Upper lobe of left lung (tissue), 6 donors: Measurements from ENCODE around the gene NCAPD2. TPM values are rescaled to one million over a fixed set of nuclear protein-coding genes. Genes with fewer than 3 reads are reported as not detected.

ENCODE experiments used
- ATAC-seq, 2 donors: fragments of 200-7000 bp; cut with Tn5 transposase; one replicate each; pipeline ENCODE4 v1.9.1; 2022; ENCODE audit warnings: mild to moderate bottlenecking in 2 of 2, moderate library complexity in 2 of 2; ENCODE audit not compliant: low FRiP score in 2 of 2
- DNase-seq, 2 donors: peaks; one replicate each; pipeline ENCODE4 v3.0.0-alpha.2; 2019 to 2020
- H3K27ac ChIP-seq, 4 donors: fragments of 200-600 bp; sonication (generic); one replicate each; pipeline ENCODE4 v1.5.1; 2016 to 2019
- H3K27me3 ChIP-seq, 4 donors: fragments of 200-600 bp; sonication (generic); one replicate each; pipeline ENCODE4 v1.5.1; 2017 to 2019
- H3K36me3 ChIP-seq, 4 donors: fragments of 200-600 bp; sonication (generic); one replicate each; pipeline ENCODE4 v1.5.1; 2016 to 2019
- H3K4me1 ChIP-seq, 4 donors: fragments of 200-600 bp; sonication (generic); one replicate each; pipeline ENCODE4 v1.5.1; 2018 to 2019
- H3K4me3 ChIP-seq, 4 donors: fragments of 200-600 bp; sonication (generic); one replicate each; pipeline ENCODE4 v1.5.1; 2017 to 2019; ENCODE audit warnings: mild to moderate bottlenecking in 2 of 4, moderate library complexity in 1 of 4
- H3K9me3 ChIP-seq, 4 donors: fragments of 200-600 bp; sonication (generic); one replicate each; pipeline ENCODE4 v1.5.1; 2018 to 2019
- EP300 ChIP-seq, 4 donors: sonication (generic); formaldehyde crosslinking; IDR thresholded peaks; one replicate each; pipeline ENCODE4 v1.5.1; 2017; ENCODE audit warnings: antibody characterized with exemption in 4 of 4, control low read depth in 2 of 4
- POLR2A ChIP-seq, 4 donors: fragments of 450-650 bp; IDR thresholded peaks; one replicate each; pipeline ENCODE4 v1.5.1; 2016 to 2017; ENCODE audit warnings: antibody characterized with exemption in 4 of 4, mild to moderate bottlenecking in 2 of 4
- POLR2AphosphoS5 ChIP-seq, 2 donors: sonication (generic); formaldehyde crosslinking; IDR thresholded peaks; one replicate each; pipeline ENCODE4 v1.5.1; 2017; ENCODE audit warnings: antibody characterized with exemption in 2 of 2
- WGBS, 2 donors: methylation state at CpG; one replicate each; pipeline ENCODE4 v1.1.5; 2017 to 2018; 5-methylcytosine and 5-hydroxymethylcytosine counted together
- total RNA-seq, 6 donors: library from RNA; depleted of rRNA in 4 of 6; stranded (reverse); fragments of >200 nt in 4 of 6; gene quantifications; one replicate each; pipeline versions ENCODE4 v1.1.0 to v1.2.1, GENCODE V29; 2016 to 2021
- TF ChIP-seq, protein P1 (sequence below), 6 experiments: fragments of 450-650 bp in 4 of 6; fragments of 200-600 bp in 2 of 6; sonication (generic) in 2 of 6; IDR thresholded peaks; one replicate each; pipeline ENCODE4 v1.5.1; 2016 to 2019; ENCODE audit warnings: antibody characterized with exemption in 6 of 6
- donor health status: DM: no; HTN: no; CAD: no; lungs with moderate emphysema.
- donor health status: DM: no; HTN: yes; CAD: no; lungs with severe emphysema.

Gene NCAPD2
- total RNA-seq, 6 donors from 2014 or later = 15.4 to 43.0 (median 25.5) TPM

DNA sequence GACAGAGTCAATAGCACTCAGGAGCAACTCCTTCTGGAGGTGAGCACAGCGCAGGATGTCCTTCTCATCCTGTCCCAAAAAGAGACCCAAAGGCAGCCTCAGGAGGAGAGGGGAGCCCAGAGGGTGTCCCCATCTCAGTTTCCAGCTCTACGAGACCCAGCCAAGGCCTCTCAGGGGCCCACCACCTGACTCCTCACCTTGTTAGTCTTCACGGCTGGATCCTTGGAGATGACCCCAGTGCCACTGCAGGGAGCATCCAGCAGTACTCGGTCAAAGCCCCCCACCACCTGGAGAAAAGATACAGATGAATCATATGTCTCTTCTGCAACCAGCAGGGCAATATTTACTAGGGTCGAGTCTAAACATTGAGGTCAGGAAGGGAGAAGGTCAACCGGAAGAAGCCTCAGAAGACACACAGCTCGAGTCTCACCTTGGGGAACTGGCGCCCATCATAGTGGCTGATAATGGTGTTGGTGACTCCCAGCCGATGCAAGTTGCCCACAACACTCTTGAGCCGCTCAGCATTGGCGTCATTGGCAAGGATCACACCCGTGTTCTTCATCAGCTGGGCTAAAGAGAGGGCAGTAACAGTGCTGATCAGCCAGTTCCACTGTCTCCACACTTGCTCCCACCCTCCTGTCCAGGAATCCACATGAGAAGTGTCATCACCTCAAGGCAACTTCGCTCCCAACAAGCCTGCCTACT, 66.8 kb downstream of the NCAPD2 start:
- Histone ChIP-seq H3K9me3 (no peaks in the 10 kb centered on the region), H3K4me1 (peaks cover 5 to 15% (median 9%) of the 10 kb centered on the region in 4 donors), H3K27me3 (no peaks in the 10 kb centered on the region), H3K27ac (peak overlapping the region in 2 of 4 donors; percentile 33 to 39), H3K4me3 (no peak overlapping the region), H3K36me3 (peaks cover 16 to 78% (median 47%) of the 10 kb centered on the region in 4 donors)
- WGBS, 2 donors = 90 to 91% methylated on average over 12 to 13 of the region's 13 CpGs
- ATAC-seq (no peak), DNase-seq (no peak)
- TF ChIP-seq POLR2AphosphoS5 (IDR thresholded peaks at IDR 0.05) = no peak
- TF ChIP-seq, protein P1, sequence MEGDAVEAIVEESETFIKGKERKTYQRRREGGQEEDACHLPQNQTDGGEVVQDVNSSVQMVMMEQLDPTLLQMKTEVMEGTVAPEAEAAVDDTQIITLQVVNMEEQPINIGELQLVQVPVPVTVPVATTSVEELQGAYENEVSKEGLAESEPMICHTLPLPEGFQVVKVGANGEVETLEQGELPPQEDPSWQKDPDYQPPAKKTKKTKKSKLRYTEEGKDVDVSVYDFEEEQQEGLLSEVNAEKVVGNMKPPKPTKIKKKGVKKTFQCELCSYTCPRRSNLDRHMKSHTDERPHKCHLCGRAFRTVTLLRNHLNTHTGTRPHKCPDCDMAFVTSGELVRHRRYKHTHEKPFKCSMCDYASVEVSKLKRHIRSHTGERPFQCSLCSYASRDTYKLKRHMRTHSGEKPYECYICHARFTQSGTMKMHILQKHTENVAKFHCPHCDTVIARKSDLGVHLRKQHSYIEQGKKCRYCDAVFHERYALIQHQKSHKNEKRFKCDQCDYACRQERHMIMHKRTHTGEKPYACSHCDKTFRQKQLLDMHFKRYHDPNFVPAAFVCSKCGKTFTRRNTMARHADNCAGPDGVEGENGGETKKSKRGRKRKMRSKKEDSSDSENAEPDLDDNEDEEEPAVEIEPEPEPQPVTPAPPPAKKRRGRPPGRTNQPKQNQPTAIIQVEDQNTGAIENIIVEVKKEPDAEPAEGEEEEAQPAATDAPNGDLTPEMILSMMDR (IDR thresholded peaks at IDR 0.05) = no peak
- no peak for TF ChIP-seq EP300 (IDR thresholded peaks at IDR 0.05)
- no peak for TF ChIP-seq POLR2A (IDR thresholded peaks at IDR 0.05)

DNA sequence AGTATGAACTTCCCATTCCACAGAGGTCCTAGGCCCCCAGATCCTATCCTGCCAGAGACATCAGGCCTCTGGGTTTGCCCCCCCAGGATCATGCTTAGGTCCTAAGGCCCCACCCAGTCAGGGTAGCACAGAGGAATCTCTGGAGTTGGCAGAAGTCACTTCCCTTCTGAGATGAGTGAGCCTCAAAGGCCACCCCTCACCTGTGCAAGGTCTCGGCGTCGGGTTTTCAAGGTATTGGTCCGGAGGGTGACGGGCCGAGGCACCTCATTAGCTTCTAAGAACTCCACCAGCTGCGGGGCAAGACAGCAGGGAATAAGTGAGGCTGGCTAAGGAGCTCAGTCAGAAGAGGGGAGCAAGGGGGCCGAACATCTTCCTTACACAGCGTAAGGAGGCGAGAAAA, 69.0 kb downstream of the NCAPD2 start:
- Histone ChIP-seq H3K36me3 (peaks cover 16 to 81% (median 47%) of the 10 kb centered on the region in 4 donors), H3K27me3 (no peaks in the 10 kb centered on the region), H3K9me3 (no peaks in the 10 kb centered on the region), H3K27ac (no peak overlapping the region), H3K4me3 (no peak overlapping the region), H3K4me1 (peaks cover 5 to 21% (median 13%) of the 10 kb centered on the region in 4 donors)
- 96 to 99% methylated on average over 7 to 10 of the region's 10 CpGs for WGBS, 2 donors
- DNase-seq = no peak
- ATAC-seq = no peak
- TF ChIP-seq POLR2AphosphoS5 (IDR thresholded peaks at IDR 0.05) (no peak), POLR2A (IDR thresholded peaks at IDR 0.05) (no peak), EP300 (IDR thresholded peaks at IDR 0.05) (no peak)
- TF ChIP-seq, protein P1 (IDR thresholded peaks at IDR 0.05) = no peak

DNA sequence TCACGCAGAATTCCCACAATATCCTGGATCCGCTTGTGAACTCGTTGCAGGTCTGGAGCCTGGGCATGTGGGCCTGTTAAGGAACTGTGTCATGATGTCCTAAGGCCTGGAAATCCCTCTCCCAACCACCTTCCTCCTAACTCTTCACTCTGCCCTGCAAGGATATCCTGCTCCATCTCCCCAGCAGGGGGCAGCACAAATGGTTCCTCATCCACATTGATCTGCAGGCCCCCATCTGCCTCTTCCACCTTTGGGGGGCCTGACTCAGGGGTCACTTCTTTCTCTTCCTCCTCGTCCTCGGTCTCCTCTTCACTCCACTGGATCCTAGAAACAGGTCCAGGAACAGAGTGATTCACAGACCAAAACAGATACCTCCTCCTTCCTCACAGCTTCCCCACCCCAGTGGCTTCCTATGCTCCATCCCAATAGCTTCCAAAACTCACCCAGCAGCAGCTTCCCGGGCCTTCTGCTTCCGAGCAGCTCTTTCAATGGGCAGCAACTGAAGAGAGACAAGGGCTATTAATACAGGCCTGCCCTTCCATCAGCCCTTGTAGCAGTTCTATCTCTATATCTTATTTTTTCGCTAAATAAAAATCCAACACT, 69.6 kb downstream of the NCAPD2 start:
- TF ChIP-seq, protein P1 (IDR thresholded peaks at IDR 0.05) = peak; percentile 39 to 75 (median 59)
- no peak for TF ChIP-seq POLR2AphosphoS5 (IDR thresholded peaks at IDR 0.05)
- Histone ChIP-seq H3K36me3 (peaks cover 16 to 77% (median 47%) of the 10 kb centered on the region in 4 donors), H3K27me3 (no peaks in the 10 kb centered on the region), H3K27ac (no peak overlapping the region), H3K9me3 (no peaks in the 10 kb centered on the region), H3K4me1 (peaks cover 5 to 22% (median 14%) of the 10 kb centered on the region in 4 donors), H3K4me3 (no peak overlapping the region)
- DNase-seq (no peak), ATAC-seq (peak in 1 of 2 donors; percentile 38)
- WGBS, 2 donors = 73 to 77% methylated on average over 8 of the region's 8 CpGs

DNA sequence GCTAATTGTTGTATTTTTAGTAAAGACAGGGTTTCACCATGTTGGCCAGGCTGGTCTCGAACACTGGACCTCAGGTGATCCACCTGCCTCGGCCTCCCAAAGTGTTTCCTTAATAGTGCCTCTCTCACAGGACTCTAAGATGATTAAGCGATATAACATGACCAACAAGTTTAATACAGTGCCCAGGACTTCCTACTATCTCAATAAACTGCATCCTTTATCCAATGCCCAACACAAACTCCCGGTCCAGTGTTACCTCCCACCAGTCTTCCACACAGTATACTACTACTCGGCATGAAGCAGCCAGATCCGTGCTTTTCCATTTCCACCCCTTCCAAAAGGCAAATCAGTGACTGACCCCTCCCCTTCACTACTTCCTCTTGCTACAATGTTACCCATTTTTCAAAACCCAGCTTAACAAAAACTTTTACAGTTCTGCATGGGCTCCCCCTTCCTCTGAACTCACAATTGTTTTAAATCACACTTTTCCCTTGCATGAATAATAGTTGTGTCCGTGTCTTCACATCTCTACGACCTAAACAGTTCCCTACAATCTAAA, 73.3 kb downstream of the NCAPD2 start:
- no peak for DNase-seq
- WGBS, 2 donors = 40 to 42% methylated on average over 8 of the region's 8 CpGs
- peak overlapping the region in 3 of 4 donors; percentile 70 to 89 (median 78) for H3K4me3 ChIP-seq
- peaks cover 23 to 71% (median 38%) of the 10 kb centered on the region in 4 donors for H3K36me3 ChIP-seq
- no peak for ATAC-seq
- H3K27ac ChIP-seq = peak overlapping the region in 2 of 4 donors; percentile 89 to 90
- peaks cover 10 to 24% (median 15%) of the 10 kb centered on the region in 4 donors for H3K4me1 ChIP-seq
- no peaks in the 10 kb centered on the region for H3K27me3 ChIP-seq
- TF ChIP-seq EP300 (IDR thresholded peaks at IDR 0.05) = no peak
- TF ChIP-seq POLR2AphosphoS5 (IDR thresholded peaks at IDR 0.05) = no peak
- no peak for TF ChIP-seq POLR2A (IDR thresholded peaks at IDR 0.05)
- TF ChIP-seq, protein P1 (IDR thresholded peaks at IDR 0.05) = no peak
- no peaks in the 10 kb centered on the region for H3K9me3 ChIP-seq
